ENCODE data around the gene ERC1.
A peak's percentile ranks its signal among the peaks of the same experiment; 100 is the strongest.

The ERC1 gene

DNA sequence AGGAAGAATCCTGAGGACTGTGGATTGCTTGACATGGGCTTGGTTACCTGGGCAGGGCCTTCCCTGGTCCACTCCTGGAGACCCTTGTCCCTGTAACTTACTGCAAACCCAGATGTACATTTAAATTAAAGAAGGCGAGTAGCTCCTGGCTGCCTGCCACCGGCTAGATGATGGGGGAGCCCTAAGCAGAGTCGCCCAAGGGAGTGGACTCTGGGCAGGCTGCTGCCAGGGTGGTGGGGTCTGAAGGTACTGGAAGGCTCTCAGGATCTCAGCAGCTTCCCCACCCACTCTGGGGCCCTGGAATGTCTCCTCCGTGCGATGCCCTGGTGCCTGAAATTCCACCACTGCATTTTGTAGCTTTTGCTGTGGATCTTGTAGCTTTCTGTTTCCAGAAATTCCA is 528.6 kb downstream of the ERC1 start:
- Histone ChIP-seq H4K8ac (ENCODE audit: low read length) (no peak overlapping the region), H3K27ac (ENCODE audit: low read length, poor library complexity, severe bottlenecking) (peak overlapping the region; percentile 24), H2BK12ac (ENCODE audit: low read length in 2 of 2) (peak overlapping the region in 1 of 2 experiments; percentile 34), H3K9me3 (ENCODE audit: control insufficient read depth, low read length) (peaks cover 8% of the 10 kb centered on the region), H2AFZ (ENCODE audit: low read depth, low read length) (no peak overlapping the region), H2BK120ac (ENCODE audit: low read depth, low read length) (no peak overlapping the region), H2AK5ac (ENCODE audit: low read length, severe bottlenecking) (peak overlapping the region; percentile 44), H3K4me1 (ENCODE audit: control insufficient read depth, insufficient read depth, low read depth, low read length) (peaks cover 31% of the 10 kb centered on the region), H3K9ac (ENCODE audit: low read length) (peak overlapping the region; percentile 14), H4K91ac (ENCODE audit: low read length) (no peak overlapping the region), H3K18ac (ENCODE audit: low read depth in 1 of 2, low read length in 2 of 2) (peak overlapping the region in 1 of 2 experiments; percentile 8), H3K14ac (ENCODE audit: low read length in 2 of 2) (no peak overlapping the region), H3K36me3 (ENCODE audit: control insufficient read depth in 1 of 2, insufficient read depth in 2 of 2, low read depth in 1 of 2, low read length in 2 of 2) (no peaks in the 10 kb centered on the region), H3K27me3 (ENCODE audit: control insufficient read depth in 1 of 2, insufficient read depth in 1 of 2, low read length in 2 of 2) (peaks cover 0 to 6% of the 10 kb centered on the region in 2 experiments), H2BK5ac (ENCODE audit: low read depth, low read length, poor library complexity, severe bottlenecking) (no peak overlapping the region), H3K4me2 (ENCODE audit: low read length, poor library complexity, severe bottlenecking) (peak overlapping the region; percentile 1), H3K4me3 (ENCODE audit: insufficient read depth in 1 of 2, low read depth in 1 of 2, low read length in 2 of 2) (peak overlapping the region in 1 of 2 experiments; percentile 3), H3K79me1 (replicated peaks; ENCODE audit: low read length, poor library complexity, severe bottlenecking) (no peaks in the 10 kb centered on the region), H3K4ac (ENCODE audit: low read depth in 1 of 2, low read length in 2 of 2) (peak overlapping the region in 1 of 2 experiments; percentile 57), H2BK15ac (ENCODE audit: low read depth, poor library complexity, severe bottlenecking) (no peak overlapping the region), H3K23ac (ENCODE audit: low read length in 2 of 2) (no peak overlapping the region)
- 76% methylated on average over 5 of the region's 5 CpGs for WGBS
- no peak for DNase-seq

DNA sequence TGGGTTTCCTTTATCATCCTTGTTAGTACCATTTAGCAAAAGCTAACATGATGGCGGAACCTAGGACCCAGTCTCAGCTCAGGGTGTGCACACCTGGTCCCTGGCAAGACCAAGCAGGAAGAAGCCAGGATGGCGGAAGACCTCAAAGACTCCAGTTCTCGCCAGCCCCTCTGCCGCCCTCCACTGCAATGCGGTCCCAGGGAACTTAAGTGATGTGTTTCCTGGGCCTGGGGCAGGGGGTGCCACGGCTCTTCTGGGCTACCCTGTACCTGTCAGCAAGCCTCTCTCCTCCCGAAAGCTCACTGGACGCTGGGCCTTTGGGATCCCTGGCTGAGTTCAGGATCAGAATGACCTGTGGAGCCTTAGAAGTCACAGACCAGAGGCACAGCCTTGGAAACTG is 532.0 kb downstream of the ERC1 start:
- Histone ChIP-seq H3K18ac (ENCODE audit: low read depth in 1 of 2, low read length in 2 of 2) (no peak overlapping the region), H3K4ac (ENCODE audit: low read depth in 1 of 2, low read length in 2 of 2) (no peak overlapping the region), H2BK15ac (ENCODE audit: low read depth, poor library complexity, severe bottlenecking) (no peak overlapping the region), H2BK5ac (ENCODE audit: low read depth, low read length, poor library complexity, severe bottlenecking) (no peak overlapping the region), H3K4me3 (ENCODE audit: insufficient read depth in 1 of 2, low read depth in 1 of 2, low read length in 2 of 2) (no peak overlapping the region), H3K4me2 (ENCODE audit: low read length, poor library complexity, severe bottlenecking) (no peak overlapping the region), H3K4me1 (ENCODE audit: control insufficient read depth, insufficient read depth, low read depth, low read length) (peaks cover 39% of the 10 kb centered on the region), H3K27ac (ENCODE audit: low read length, poor library complexity, severe bottlenecking) (no peak overlapping the region), H2BK12ac (ENCODE audit: low read length in 2 of 2) (no peak overlapping the region), H3K36me3 (ENCODE audit: control insufficient read depth in 1 of 2, insufficient read depth in 2 of 2, low read depth in 1 of 2, low read length in 2 of 2) (no peaks in the 10 kb centered on the region), H4K8ac (ENCODE audit: low read length) (no peak overlapping the region), H3K23ac (ENCODE audit: low read length in 2 of 2) (no peak overlapping the region), H3K27me3 (ENCODE audit: control insufficient read depth in 1 of 2, insufficient read depth in 1 of 2, low read length in 2 of 2) (peaks cover 0 to 6% of the 10 kb centered on the region in 2 experiments), H2AFZ (ENCODE audit: low read depth, low read length) (no peak overlapping the region), H2AK5ac (ENCODE audit: low read length, severe bottlenecking) (peak overlapping the region; percentile 21), H2BK120ac (ENCODE audit: low read depth, low read length) (no peak overlapping the region), H3K9me3 (ENCODE audit: control insufficient read depth, low read length) (no peaks in the 10 kb centered on the region), H3K9ac (ENCODE audit: low read length) (no peak overlapping the region), H3K14ac (ENCODE audit: low read length in 2 of 2) (no peak overlapping the region), H3K79me1 (replicated peaks; ENCODE audit: low read length, poor library complexity, severe bottlenecking) (no peaks in the 10 kb centered on the region), H4K91ac (ENCODE audit: low read length) (no peak overlapping the region)
- WGBS: 88% methylated on average over 8 of the region's 8 CpGs
- no peak for DNase-seq

DNA sequence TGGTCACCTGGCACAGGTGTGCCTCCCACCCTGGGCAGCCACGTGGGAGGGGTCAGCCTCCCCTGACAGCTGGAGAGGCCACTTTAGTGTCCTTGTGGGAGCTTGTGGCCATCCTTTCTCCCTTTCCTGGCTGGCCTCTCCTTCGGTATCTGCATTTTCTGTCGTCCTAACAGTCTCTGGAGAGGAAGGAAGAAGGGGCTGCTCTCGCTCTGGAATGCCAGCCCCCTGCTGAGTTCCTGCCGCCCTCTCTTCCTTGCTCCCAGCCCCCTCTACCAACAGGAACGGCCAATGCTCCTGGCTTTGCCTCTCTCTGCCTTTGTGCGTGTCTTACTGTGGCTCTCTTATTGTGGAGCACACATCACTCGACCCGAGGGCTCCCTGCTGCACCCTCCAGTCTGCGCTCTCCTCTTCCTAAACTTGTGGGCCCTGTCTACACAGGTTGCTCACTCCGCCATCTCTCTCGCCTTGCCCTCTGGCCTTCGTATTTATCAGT is 532.6 kb downstream of the ERC1 start:
- H3K79me1 ChIP-seq (replicated peaks; ENCODE audit: low read length, poor library complexity, severe bottlenecking): no peaks in the 10 kb centered on the region

DNA sequence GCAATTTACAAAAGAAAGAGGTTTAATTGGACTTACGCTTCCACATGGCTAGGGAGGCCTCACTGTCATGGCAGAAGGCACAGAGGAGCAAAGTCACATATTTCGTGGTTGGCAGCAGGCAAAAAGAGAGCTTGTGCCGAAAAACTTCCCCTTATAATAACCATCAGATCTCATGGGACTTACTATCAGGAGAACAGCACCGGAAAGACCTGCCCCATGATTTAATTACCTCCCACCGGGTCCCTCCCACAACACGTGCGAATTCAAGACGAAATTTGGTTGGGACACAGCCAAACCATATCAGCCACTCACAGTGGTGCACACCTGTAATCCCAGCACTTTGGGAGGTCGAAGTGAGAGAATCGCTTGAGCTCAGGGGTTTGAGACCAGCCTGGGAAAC is 534.8 kb downstream of the ERC1 start:
- no peak overlapping the region for H2BK5ac ChIP-seq (ENCODE audit: low read depth, low read length, poor library complexity, severe bottlenecking)
- no peak overlapping the region for H3K27ac ChIP-seq (ENCODE audit: low read length, poor library complexity, severe bottlenecking)
- no peak overlapping the region for H2AK5ac ChIP-seq (ENCODE audit: low read length, severe bottlenecking)
- H2BK12ac ChIP-seq (ENCODE audit: low read length in 2 of 2): no peak overlapping the region
- H3K27me3 ChIP-seq (ENCODE audit: control insufficient read depth in 1 of 2, insufficient read depth in 1 of 2, low read length in 2 of 2): peaks cover 0 to 6% of the 10 kb centered on the region in 2 experiments
- no peak overlapping the region for H2AFZ ChIP-seq (ENCODE audit: low read depth, low read length)
- no peak for DNase-seq
- H3K4me3 ChIP-seq (ENCODE audit: insufficient read depth in 1 of 2, low read depth in 1 of 2, low read length in 2 of 2): no peak overlapping the region
- no peaks in the 10 kb centered on the region for H3K9me3 ChIP-seq (ENCODE audit: control insufficient read depth, low read length)
- no peak overlapping the region for H3K18ac ChIP-seq (ENCODE audit: low read depth in 1 of 2, low read length in 2 of 2)
- 88% methylated on average over 8 of the region's 10 CpGs for WGBS
- H4K91ac ChIP-seq (ENCODE audit: low read length): no peak overlapping the region
- no peak overlapping the region for H3K14ac ChIP-seq (ENCODE audit: low read length in 2 of 2)
- peaks cover 23% of the 10 kb centered on the region for H3K4me1 ChIP-seq (ENCODE audit: control insufficient read depth, insufficient read depth, low read depth, low read length)
- H3K4ac ChIP-seq (ENCODE audit: low read depth in 1 of 2, low read length in 2 of 2): no peak overlapping the region
- H3K36me3 ChIP-seq (ENCODE audit: control insufficient read depth in 1 of 2, insufficient read depth in 2 of 2, low read depth in 1 of 2, low read length in 2 of 2): no peaks in the 10 kb centered on the region
- H3K79me1 ChIP-seq (replicated peaks; ENCODE audit: low read length, poor library complexity, severe bottlenecking): no peaks in the 10 kb centered on the region
- H2BK120ac ChIP-seq (ENCODE audit: low read depth, low read length): no peak overlapping the region
- no peak overlapping the region for H3K9ac ChIP-seq (ENCODE audit: low read length)
- no peak overlapping the region for H2BK15ac ChIP-seq (ENCODE audit: low read depth, poor library complexity, severe bottlenecking)
- no peak overlapping the region for H4K8ac ChIP-seq (ENCODE audit: low read length)
- H3K23ac ChIP-seq (ENCODE audit: low read length in 2 of 2): no peak overlapping the region
- H3K4me2 ChIP-seq (ENCODE audit: low read length, poor library complexity, severe bottlenecking): no peak overlapping the region

More for the DNA sequence above, 532.6 kb downstream of the ERC1 start:
- Histone ChIP-seq H3K4ac (ENCODE audit: low read depth in 1 of 2, low read length in 2 of 2) (no peak overlapping the region), H3K4me2 (ENCODE audit: low read length, poor library complexity, severe bottlenecking) (peak overlapping the region; percentile 17), H2AK5ac (ENCODE audit: low read length, severe bottlenecking) (no peak overlapping the region), H4K91ac (ENCODE audit: low read length) (no peak overlapping the region), H3K27me3 (ENCODE audit: control insufficient read depth in 1 of 2, insufficient read depth in 1 of 2, low read length in 2 of 2) (peaks cover 0 to 6% of the 10 kb centered on the region in 2 experiments), H3K36me3 (ENCODE audit: control insufficient read depth in 1 of 2, insufficient read depth in 2 of 2, low read depth in 1 of 2, low read length in 2 of 2) (no peaks in the 10 kb centered on the region), H3K9ac (ENCODE audit: low read length) (no peak overlapping the region), H2AFZ (ENCODE audit: low read depth, low read length) (no peak overlapping the region), H4K8ac (ENCODE audit: low read length) (no peak overlapping the region), H2BK15ac (ENCODE audit: low read depth, poor library complexity, severe bottlenecking) (no peak overlapping the region), H3K18ac (ENCODE audit: low read depth in 1 of 2, low read length in 2 of 2) (no peak overlapping the region), H2BK5ac (ENCODE audit: low read depth, low read length, poor library complexity, severe bottlenecking) (no peak overlapping the region), H3K14ac (ENCODE audit: low read length in 2 of 2) (no peak overlapping the region), H3K27ac (ENCODE audit: low read length, poor library complexity, severe bottlenecking) (no peak overlapping the region), H3K4me3 (ENCODE audit: insufficient read depth in 1 of 2, low read depth in 1 of 2, low read length in 2 of 2) (no peak overlapping the region), H2BK120ac (ENCODE audit: low read depth, low read length) (no peak overlapping the region), H3K4me1 (ENCODE audit: control insufficient read depth, insufficient read depth, low read depth, low read length) (peaks cover 34% of the 10 kb centered on the region), H3K9me3 (ENCODE audit: control insufficient read depth, low read length) (no peaks in the 10 kb centered on the region), H3K23ac (ENCODE audit: low read length in 2 of 2) (no peak overlapping the region), H2BK12ac (ENCODE audit: low read length in 2 of 2) (no peak overlapping the region)
- WGBS: 35% methylated on average over 13 of the region's 13 CpGs
- DNase-seq: no peak

Data from mesenchymal stem cell (in vitro differentiated cells and primary cell).